H1 (cell line): Measurements from ENCODE around the gene ZNF358. TPM values are rescaled to one million over a fixed set of nuclear protein-coding genes. Genes with fewer than 3 reads are reported as not detected.

Source experiments
- CTCF ChIA-PET: fragments of 300-600 bp; sonication (Branson Sonifier 250); formaldehyde crosslinking; loops from one replicate; lab custom pipeline; 2021; ENCODE audit not compliant: partially characterized antibody; lab: Charles Lee
- POLR2A ChIA-PET: fragments of 300-600 bp; sonication (Branson Sonifier 250); formaldehyde crosslinking; loops from one replicate; lab custom pipeline; 2021; ENCODE audit warnings: inconsistent platforms; ENCODE audit not compliant: partially characterized antibody; lab: Charles Lee
- DNase-seq, 2 experiments: peaks; one replicate each; pipeline versions ENCODE4 v3.0.0 to v3.0.0-alpha.2; 2010 to 2022; ENCODE audit warnings: low spot score in 2 of 2, low read depth in 1 of 2, mixed read lengths in 1 of 2
- FAIRE-seq: peaks from 2 replicates; lab custom pipeline; 2011; peaks lifted over from hg19 to GRCh38; lab: Jason Lieb, UNC
- H2AFZ ChIP-seq: 2 replicates; pipeline ENCODE4 v1.8.1; 2012; ENCODE audit warnings: low read length, inconsistent platforms
- H2AK5ac ChIP-seq: 2 replicates; pipeline ENCODE4 v1.6.1; 2013; ENCODE audit warnings: low read depth, low read length
- H2BK120ac ChIP-seq: replicated peaks from 2 replicates; pipeline ENCODE3; 2013; ENCODE audit warnings: low read depth, low read length, inconsistent platforms
- H2BK12ac ChIP-seq: 2 replicates; pipeline ENCODE4 v1.6.1; 2013; ENCODE audit warnings: low read depth, low read length
- H2BK15ac ChIP-seq: 2 replicates; pipeline ENCODE4 v1.6.1; 2013; ENCODE audit warnings: low read length
- H2BK20ac ChIP-seq: 2 replicates; pipeline ENCODE4 v1.6.1; 2013; ENCODE audit warnings: low read length
- H2BK5ac ChIP-seq: 2 replicates; pipeline ENCODE4 v1.6.1; 2013; ENCODE audit warnings: low read depth, low read length
- H3K14ac ChIP-seq: 2 replicates; pipeline ENCODE4 v1.6.1; 2013; ENCODE audit warnings: inconsistent platforms; ENCODE audit not compliant: insufficient read length
- H3K18ac ChIP-seq: 2 replicates; pipeline ENCODE4 v1.6.1; 2013; ENCODE audit warnings: low read length; ENCODE audit errors: extremely low read depth
- H3K23ac ChIP-seq: 2 replicates; pipeline ENCODE4 v1.6.1; 2013; ENCODE audit warnings: inconsistent platforms; ENCODE audit not compliant: insufficient read length
- H3K23me2 ChIP-seq: 2 replicates; pipeline ENCODE4 v1.6.1; 2013; ENCODE audit warnings: low read depth, low read length
- H3K27ac ChIP-seq: 2 replicates; pipeline ENCODE4 v1.6.1; 2011; ENCODE audit warnings: low read depth, low read length, inconsistent platforms
- H3K27me3 ChIP-seq, 4 experiments: replicated peaks in 1 of 4; 1 replicate in 1 of 4; 2 replicates in 3 of 4; pipeline versions ENCODE4 v1.6.1 to v1.8.1; 2011 to 2013; ENCODE audit warnings: low read length in 3 of 4, mild to moderate bottlenecking in 3 of 4, inconsistent platforms in 2 of 4, mixed read lengths in 2 of 4, moderate library complexity in 1 of 4; ENCODE audit not compliant: control insufficient read depth in 3 of 4, insufficient read depth in 3 of 4; ENCODE audit errors: extremely low read depth in 1 of 4
- H3K36me3 ChIP-seq, 4 experiments: 2 replicates each; pipeline versions ENCODE4 v1.6.1 to v1.8.1; 2011 to 2013; ENCODE audit warnings: mild to moderate bottlenecking in 4 of 4, low read length in 3 of 4, moderate library complexity in 2 of 4, control low read depth in 1 of 4, inconsistent platforms in 1 of 4; ENCODE audit not compliant: insufficient read depth in 4 of 4, control insufficient read depth in 2 of 4
- H3K4ac ChIP-seq: replicated peaks from 2 replicates; pipeline ENCODE3; 2013; ENCODE audit warnings: low read length, low read depth, mixed read lengths, inconsistent platforms; ENCODE audit not compliant: insufficient read length
- H3K4me1 ChIP-seq, 4 experiments: replicated peaks in 1 of 4; 1 replicate in 1 of 4; 2 replicates in 3 of 4; pipeline versions ENCODE4 v1.6.1 to v1.8.1; 2011 to 2013; ENCODE audit warnings: low read length in 3 of 4, inconsistent platforms in 2 of 4, mixed read lengths in 1 of 4; ENCODE audit not compliant: insufficient read depth in 4 of 4, control insufficient read depth in 3 of 4
- H3K4me2 ChIP-seq, 2 experiments: 2 replicates each; pipeline versions ENCODE4 v1.6.1 to v1.8.1; 2011 to 2013; ENCODE audit warnings: low read depth in 2 of 2, low read length in 2 of 2, control low read depth in 1 of 2, inconsistent platforms in 1 of 2, mild to moderate bottlenecking in 1 of 2; ENCODE audit not compliant: insufficient read depth in 1 of 2
- H3K4me3 ChIP-seq, 4 experiments: fragments of 200-600, 300-600 bp in 1 of 4; sonication (generic), shearing (Covaris generic), sonication (Bioruptor Twin) in 1 of 4; 2 replicates each; pipeline versions ENCODE4 v1.5.1 to v1.8.1; 2011 to 2016; ENCODE audit warnings: low read length in 4 of 4, low read depth in 3 of 4, control low read depth in 2 of 4, inconsistent platforms in 2 of 4, mild to moderate bottlenecking in 2 of 4, mixed read lengths in 1 of 4, moderate library complexity in 1 of 4; ENCODE audit not compliant: insufficient read depth in 2 of 4; ENCODE audit errors: extremely low read depth in 1 of 4
- H3K56ac ChIP-seq: replicated peaks from 2 replicates; pipeline ENCODE3; 2013; ENCODE audit warnings: low read depth, mild to moderate bottlenecking, mixed read lengths, low read length, inconsistent platforms; ENCODE audit not compliant: insufficient read length
- H3K79me1 ChIP-seq: 2 replicates; pipeline ENCODE4 v1.6.1; 2013; ENCODE audit warnings: low read depth, low read length, control low read depth
- H3K79me2 ChIP-seq, 2 experiments: 2 replicates each; pipeline versions ENCODE4 v1.6.1 to v1.8.1; 2012 to 2013; ENCODE audit warnings: low read length in 2 of 2, mild to moderate bottlenecking in 2 of 2, inconsistent platforms in 1 of 2; ENCODE audit not compliant: insufficient read depth in 2 of 2, control insufficient read depth in 1 of 2
- H3K9ac ChIP-seq, 4 experiments: replicated peaks in 1 of 4; 1 replicate in 1 of 4; 2 replicates in 3 of 4; pipeline versions ENCODE4 v1.6.1 to v1.8.1; 2011 to 2013; ENCODE audit warnings: low read depth in 3 of 4, low read length in 3 of 4, control low read depth in 2 of 4, mild to moderate bottlenecking in 2 of 4, moderate library complexity in 2 of 4, inconsistent platforms in 1 of 4; ENCODE audit errors: extremely low read depth in 1 of 4
- H3K9me3 ChIP-seq, 2 experiments: 2 replicates each; pipeline versions ENCODE4 v1.6.1 to v1.8.1; 2012 to 2013; ENCODE audit warnings: mild to moderate bottlenecking in 2 of 2, moderate library complexity in 2 of 2, control low read depth in 1 of 2, inconsistent platforms in 1 of 2, low read depth in 1 of 2, low read length in 1 of 2, mixed read lengths in 1 of 2; ENCODE audit not compliant: insufficient read depth in 2 of 2
- H4K20me1 ChIP-seq, 2 experiments: replicated peaks in 1 of 2; 2 replicates each; pipeline versions ENCODE3 to v1.8.1; 2011 to 2013; ENCODE audit warnings: inconsistent platforms in 2 of 2, low read length in 2 of 2, mild to moderate bottlenecking in 1 of 2; ENCODE audit not compliant: insufficient read depth in 2 of 2, control insufficient read depth in 1 of 2
- H4K5ac ChIP-seq: 2 replicates; pipeline ENCODE4 v1.6.1; 2013; ENCODE audit warnings: low read length, low read depth, mixed read lengths, inconsistent platforms; ENCODE audit not compliant: insufficient read length
- H4K8ac ChIP-seq: 2 replicates; pipeline ENCODE4 v1.8.0; 2013; ENCODE audit warnings: mild to moderate bottlenecking, moderate library complexity, low read length, inconsistent platforms; ENCODE audit not compliant: insufficient read depth; ENCODE audit errors: extremely low read depth
- H4K91ac ChIP-seq: replicated peaks from 2 replicates; pipeline ENCODE3; 2013; ENCODE audit warnings: low read length, mixed read lengths, inconsistent platforms; ENCODE audit not compliant: insufficient read length
- BCL11A ChIP-seq, 2 experiments: IDR thresholded peaks; one replicate each; pipeline ENCODE4 v1.6.1; 2011; ENCODE audit warnings: low read depth in 2 of 2, low read length in 2 of 2, mild to moderate bottlenecking in 2 of 2
- CBX8 ChIP-seq: fragments of 300-800, 300-1000 bp; sonication (generic); IDR thresholded peaks from 2 replicates; pipeline ENCODE4 v1.7.1; 2016; ENCODE audit warnings: low read depth, low read length, borderline replicate concordance
- CEBPB ChIP-seq: IDR thresholded peaks from 2 replicates; pipeline ENCODE4 v1.6.1; 2012; ENCODE audit warnings: low read depth, low read length
- PHF8 ChIP-seq: fragments of 200-600 bp; sonication (generic); conservative IDR thresholded peaks from 2 replicates; pipeline ENCODE4 v1.7.1; 2012; ENCODE audit warnings: low read depth, mild to moderate bottlenecking, inconsistent platforms, low read length, moderate library complexity
- RAD21 ChIP-seq, 2 experiments: IDR thresholded peaks in 1 of 2; conservative IDR thresholded peaks in 1 of 2; 2 replicates each; pipeline ENCODE4 v1.6.1; 2011; ENCODE audit warnings: low read depth in 2 of 2, low read length in 2 of 2, improper control_type of control experiment in 1 of 2, inconsistent platforms in 1 of 2, mild to moderate bottlenecking in 1 of 2, moderate library complexity in 1 of 2
- SRF ChIP-seq: IDR thresholded peaks from 2 replicates; pipeline ENCODE4 v1.6.1; 2011; ENCODE audit warnings: mild to moderate bottlenecking, low read depth, low read length, moderate library complexity
- TBP ChIP-seq: IDR thresholded peaks from 2 replicates; pipeline ENCODE4 v1.6.1; 2011; ENCODE audit warnings: low read depth, low read length, improper control_type of control experiment
- TEAD4 ChIP-seq: IDR thresholded peaks from 2 replicates; pipeline ENCODE4 v1.6.1; 2012; ENCODE audit warnings: low read depth, low read length, inconsistent platforms, mixed read lengths
- USF2 ChIP-seq: IDR thresholded peaks from 2 replicates; pipeline ENCODE4 v1.6.1; 2011; ENCODE audit warnings: low read length, improper control_type of control experiment
- WGBS, 2 experiments: shearing (Covaris generic) in 1 of 2; methylation state at CpG; one replicate each; pipeline versions ENCODE4 v1.1.6 to v1.1.7; 2013 to 2015; ENCODE audit warnings: low lambda C conversion rate in 2 of 2, mixed read lengths in 2 of 2, inconsistent platforms in 1 of 2, low coverage in 1 of 2, missing lambda C conversion rate in 1 of 2; ENCODE audit not compliant: insufficient replicate concordance in 2 of 2, insufficient coverage in 1 of 2, insufficient read length in 1 of 2; ENCODE audit errors: extremely low coverage in 1 of 2, missing lambda C conversion rate in 1 of 2; 5-methylcytosine and 5-hydroxymethylcytosine counted together
- polyA plus RNA-seq, 7 experiments: library from polyadenylated mRNA; depleted of rRNA in 3 of 7; stranded (reverse) in 5 of 7; unstranded in 2 of 7; fragments of >200 nt in 5 of 7; fragments of 200-250 nt in 2 of 7; gene quantifications; 1 replicate in 5 of 7; 2 replicates in 1 of 7; 4 replicates in 1 of 7; pipeline versions ENCODE4 v1.2.1 to v1.2.3, GENCODE V29; 2011 to 2013; ENCODE audit warnings: missing spikeins in 2 of 7, mixed read lengths in 2 of 7
- total RNA-seq: library from RNA; stranded (reverse); fragmentation: NEBNext Ultra II Directional; extraction: Animal tissue kit (Norgen Biotek cat#: 25700); gene quantifications from 2 replicates; pipeline ENCODE4 v1.2.1, GENCODE V29; 2021

ZNF358 gene
- total and polyA plus RNA-seq, 2 of the 8 experiments (the other 6 are each of a cell fraction or from before 2014, with no cell fraction given), result 40.0 to 60.3 TPM

GRCh38 chr19:7556696-7557315 is 40.9 kb downstream of the ZNF358 start:
- H3K27me3 ChIP-seq, result no peaks in the 10 kb centered on the region
- H3K79me2 ChIP-seq, result no peaks in the 10 kb centered on the region
- FAIRE-seq (no peak), DNase-seq (no peak)
- H3K23me2 ChIP-seq, result no peaks in the 10 kb centered on the region; the same call in 1 of the 2 replicates
- H3K18ac ChIP-seq, result no peak overlapping the region
- WGBS, 2 experiments, result 95% methylated on average over 42 of the region's 54 CpGs; no CpG with 5 or more reads in 1 of the 2 experiments
- H2BK120ac ChIP-seq, result no peak overlapping the region
- no peak overlapping the region for H3K4ac ChIP-seq
- no peak overlapping the region for H3K4me2 ChIP-seq
- H2AK5ac ChIP-seq, result no peak overlapping the region
- no peaks in the 10 kb centered on the region for H3K9me3 ChIP-seq
- H3K4me3 ChIP-seq, result no peak overlapping the region
- H4K91ac ChIP-seq, result no peak overlapping the region
- H3K36me3 ChIP-seq, result peaks cover 10 to 31% (median 19%) of the 10 kb centered on the region in 4 experiments
- peak overlapping the region; percentile 51 for H4K8ac ChIP-seq
- H2AFZ ChIP-seq, result no peak overlapping the region
- H3K27ac ChIP-seq, result no peak overlapping the region
- no peak overlapping the region for H2BK15ac ChIP-seq
- H3K9ac ChIP-seq, result no peak overlapping the region
- CTCF ChIA-PET, result interaction anchor here (0.6 kb wide), 1 partner anchor 62 kb away, joined by 3 read pairs; no protein-coding TSS in a partner anchor
- H3K14ac ChIP-seq, result no peak overlapping the region
- peaks cover 0 to 10% of the 10 kb centered on the region in 2 experiments for H4K20me1 ChIP-seq
- H2BK12ac ChIP-seq, result no peak overlapping the region
- H3K4me1 ChIP-seq, result peaks cover 0 to 6% (median 2%) of the 10 kb centered on the region in 4 experiments; a peak in 4 of 7 replicates
- H3K79me1 ChIP-seq, result no peaks in the 10 kb centered on the region
- TF ChIP-seq CBX8 (no peak), BCL11A (IDR thresholded peaks at IDR 0.05; ENCODE audit: low read depth in 2 of 2, low read length in 2 of 2) (no peak), CEBPB (no peak), TEAD4 (no peak), TBP (no peak), SRF (no peak), RAD21 (IDR thresholded peaks at IDR 0.05 in 1 of 2, conservative IDR thresholded peaks at IDR 0.05 in 1 of 2; ENCODE audit: low read depth in 2 of 2, low read length in 2 of 2) (no peak), USF2 (no peak), PHF8 (no peak)
- TF ChIP-seq, all 59 proteins: peak for 0
- H3K56ac ChIP-seq, result no peak overlapping the region
- no peak overlapping the region for H3K23ac ChIP-seq
- peak overlapping the region; percentile 60; the same call in 1 of the 2 replicates for H2BK5ac ChIP-seq
- POLR2A ChIA-PET, result interaction anchor here (1.6 kb wide), 1 partner anchor 18 kb away, joined by 3 read pairs; no protein-coding TSS in a partner anchor
- no peak overlapping the region for H2BK20ac ChIP-seq
- no peak overlapping the region for H4K5ac ChIP-seq
